ENCODE data around the gene FADS3. TPM values are rescaled to one million over a fixed set of nuclear protein-coding genes. Genes with fewer than 3 reads are reported as not detected.

FADS3 gene
- total and polyA plus RNA-seq, 9 of the 15 experiments (the other 6 are each of a cell fraction or from before 2014, with no cell fraction given): 0.97 to 148 (median 92.7) TPM

DNA sequence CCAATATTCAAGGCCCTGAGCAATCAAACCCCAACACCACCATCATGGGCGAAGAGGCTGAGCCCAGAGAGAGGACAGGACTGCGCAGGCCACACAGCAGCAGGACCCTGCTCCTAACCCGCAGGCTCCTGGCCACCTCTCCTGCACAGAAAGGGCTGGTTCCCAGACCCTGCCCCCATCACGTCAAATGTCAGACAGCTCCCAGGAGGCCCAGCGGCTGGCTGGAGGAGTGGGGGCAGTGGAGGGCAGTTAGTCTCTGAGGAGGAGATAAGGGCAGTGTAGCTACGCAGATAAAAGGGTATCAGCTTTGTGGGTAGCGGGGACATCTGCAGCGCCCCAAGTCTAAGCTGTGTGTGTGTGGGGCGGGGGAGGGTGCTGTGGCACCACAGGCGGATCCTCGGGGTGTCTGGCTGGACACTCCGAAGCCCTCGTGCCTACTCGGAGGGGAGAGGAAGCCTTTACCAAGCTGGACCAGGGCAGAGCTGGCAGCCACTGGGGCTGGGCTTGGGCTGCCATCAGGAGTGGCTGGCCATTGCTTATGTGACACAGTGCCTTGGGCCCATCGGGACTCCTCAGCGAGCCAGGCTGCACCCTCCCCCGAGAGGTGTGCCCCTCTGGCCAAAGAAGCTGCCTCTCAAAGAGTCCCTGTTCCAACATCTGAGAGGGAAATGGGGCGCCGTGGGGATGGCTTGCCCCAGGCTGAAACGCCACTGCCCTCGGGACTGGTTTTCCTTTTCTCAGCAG lies 21.5 kb downstream of the FADS3 start (continued):
- TF ChIP-seq, protein P1, sequence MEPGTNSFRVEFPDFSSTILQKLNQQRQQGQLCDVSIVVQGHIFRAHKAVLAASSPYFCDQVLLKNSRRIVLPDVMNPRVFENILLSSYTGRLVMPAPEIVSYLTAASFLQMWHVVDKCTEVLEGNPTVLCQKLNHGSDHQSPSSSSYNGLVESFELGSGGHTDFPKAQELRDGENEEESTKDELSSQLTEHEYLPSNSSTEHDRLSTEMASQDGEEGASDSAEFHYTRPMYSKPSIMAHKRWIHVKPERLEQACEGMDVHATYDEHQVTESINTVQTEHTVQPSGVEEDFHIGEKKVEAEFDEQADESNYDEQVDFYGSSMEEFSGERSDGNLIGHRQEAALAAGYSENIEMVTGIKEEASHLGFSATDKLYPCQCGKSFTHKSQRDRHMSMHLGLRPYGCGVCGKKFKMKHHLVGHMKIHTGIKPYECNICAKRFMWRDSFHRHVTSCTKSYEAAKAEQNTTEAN (CRISPR knock-in tag; IDR thresholded peaks at IDR 0.05): no peak
- TF ChIP-seq GATAD2B (IDR thresholded peaks at IDR 0.05; ENCODE audit: borderline replicate concordance): peak; percentile 79; the same call in 1 of the 2 replicates
- TF ChIP-seq, protein P2, sequence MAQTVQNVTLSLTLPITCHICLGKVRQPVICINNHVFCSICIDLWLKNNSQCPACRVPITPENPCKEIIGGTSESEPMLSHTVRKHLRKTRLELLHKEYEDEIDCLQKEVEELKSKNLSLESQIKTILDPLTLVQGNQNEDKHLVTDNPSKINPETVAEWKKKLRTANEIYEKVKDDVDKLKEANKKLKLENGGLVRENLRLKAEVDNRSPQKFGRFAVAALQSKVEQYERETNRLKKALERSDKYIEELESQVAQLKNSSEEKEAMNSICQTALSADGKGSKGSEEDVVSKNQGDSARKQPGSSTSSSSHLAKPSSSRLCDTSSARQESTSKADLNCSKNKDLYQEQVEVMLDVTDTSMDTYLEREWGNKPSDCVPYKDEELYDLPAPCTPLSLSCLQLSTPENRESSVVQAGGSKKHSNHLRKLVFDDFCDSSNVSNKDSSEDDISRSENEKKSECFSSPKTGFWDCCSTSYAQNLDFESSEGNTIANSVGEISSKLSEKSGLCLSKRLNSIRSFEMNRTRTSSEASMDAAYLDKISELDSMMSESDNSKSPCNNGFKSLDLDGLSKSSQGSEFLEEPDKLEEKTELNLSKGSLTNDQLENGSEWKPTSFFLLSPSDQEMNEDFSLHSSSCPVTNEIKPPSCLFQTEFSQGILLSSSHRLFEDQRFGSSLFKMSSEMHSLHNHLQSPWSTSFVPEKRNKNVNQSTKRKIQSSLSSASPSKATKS (CRISPR knock-in tag; IDR thresholded peaks at IDR 0.05): no peak
- TF ChIP-seq ZNF134 (CRISPR knock-in tag; conservative IDR thresholded peaks at IDR 0.05): peak; percentile 65; the same call in 1 of the 2 replicates
- peak; percentile 80 for TF ChIP-seq SMAD1 (IDR thresholded peaks at IDR 0.05; ENCODE audit: low read depth, low read length, partially characterized antibody)
- TF ChIP-seq MYBL2 (IDR thresholded peaks at IDR 0.05; ENCODE audit: low read depth): no peak
- no peak for TF ChIP-seq MYBL2 (CRISPR knock-in tag; IDR thresholded peaks at IDR 0.05; ENCODE audit: borderline replicate concordance)
- peak; percentile 70 for TF ChIP-seq POLR2G (IDR thresholded peaks at IDR 0.05; ENCODE audit: low read depth, low read length)
- TF ChIP-seq ARID1B (IDR thresholded peaks at IDR 0.05): peak; percentile 97
- TF ChIP-seq, protein P3, sequence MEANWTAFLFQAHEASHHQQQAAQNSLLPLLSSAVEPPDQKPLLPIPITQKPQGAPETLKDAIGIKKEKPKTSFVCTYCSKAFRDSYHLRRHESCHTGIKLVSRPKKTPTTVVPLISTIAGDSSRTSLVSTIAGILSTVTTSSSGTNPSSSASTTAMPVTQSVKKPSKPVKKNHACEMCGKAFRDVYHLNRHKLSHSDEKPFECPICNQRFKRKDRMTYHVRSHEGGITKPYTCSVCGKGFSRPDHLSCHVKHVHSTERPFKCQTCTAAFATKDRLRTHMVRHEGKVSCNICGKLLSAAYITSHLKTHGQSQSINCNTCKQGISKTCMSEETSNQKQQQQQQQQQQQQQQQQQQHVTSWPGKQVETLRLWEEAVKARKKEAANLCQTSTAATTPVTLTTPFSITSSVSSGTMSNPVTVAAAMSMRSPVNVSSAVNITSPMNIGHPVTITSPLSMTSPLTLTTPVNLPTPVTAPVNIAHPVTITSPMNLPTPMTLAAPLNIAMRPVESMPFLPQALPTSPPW (CRISPR knock-in tag; IDR thresholded peaks at IDR 0.05): peak; percentile 98
- TF ChIP-seq HDAC3 (IDR thresholded peaks at IDR 0.05; ENCODE audit: borderline replicate concordance, partially characterized antibody): peak; percentile 85
- TF ChIP-seq NFIX (CRISPR knock-in tag; IDR thresholded peaks at IDR 0.05; ENCODE audit: low read depth): no peak
- TF ChIP-seq PHB (CRISPR knock-in tag; IDR thresholded peaks at IDR 0.05): no peak
- no peak for TF ChIP-seq DIDO1 (tag; IDR thresholded peaks at IDR 0.05; ENCODE audit: low read depth)
- no peak for TF ChIP-seq ZNF133 (CRISPR knock-in tag; IDR thresholded peaks at IDR 0.05)
- TF ChIP-seq MECOM (CRISPR knock-in tag; IDR thresholded peaks at IDR 0.05): no peak
- TF ChIP-seq, protein P4, sequence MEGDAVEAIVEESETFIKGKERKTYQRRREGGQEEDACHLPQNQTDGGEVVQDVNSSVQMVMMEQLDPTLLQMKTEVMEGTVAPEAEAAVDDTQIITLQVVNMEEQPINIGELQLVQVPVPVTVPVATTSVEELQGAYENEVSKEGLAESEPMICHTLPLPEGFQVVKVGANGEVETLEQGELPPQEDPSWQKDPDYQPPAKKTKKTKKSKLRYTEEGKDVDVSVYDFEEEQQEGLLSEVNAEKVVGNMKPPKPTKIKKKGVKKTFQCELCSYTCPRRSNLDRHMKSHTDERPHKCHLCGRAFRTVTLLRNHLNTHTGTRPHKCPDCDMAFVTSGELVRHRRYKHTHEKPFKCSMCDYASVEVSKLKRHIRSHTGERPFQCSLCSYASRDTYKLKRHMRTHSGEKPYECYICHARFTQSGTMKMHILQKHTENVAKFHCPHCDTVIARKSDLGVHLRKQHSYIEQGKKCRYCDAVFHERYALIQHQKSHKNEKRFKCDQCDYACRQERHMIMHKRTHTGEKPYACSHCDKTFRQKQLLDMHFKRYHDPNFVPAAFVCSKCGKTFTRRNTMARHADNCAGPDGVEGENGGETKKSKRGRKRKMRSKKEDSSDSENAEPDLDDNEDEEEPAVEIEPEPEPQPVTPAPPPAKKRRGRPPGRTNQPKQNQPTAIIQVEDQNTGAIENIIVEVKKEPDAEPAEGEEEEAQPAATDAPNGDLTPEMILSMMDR (IDR thresholded peaks at IDR 0.05 in 2 of 3, conservative IDR thresholded peaks at IDR 0.05 in 1 of 3; ENCODE audit: insufficient read depth in 2 of 3, low read depth in 1 of 3, low read length in 3 of 3): no peak; a peak in 1 of 6 replicates
- TF ChIP-seq, protein P5, sequence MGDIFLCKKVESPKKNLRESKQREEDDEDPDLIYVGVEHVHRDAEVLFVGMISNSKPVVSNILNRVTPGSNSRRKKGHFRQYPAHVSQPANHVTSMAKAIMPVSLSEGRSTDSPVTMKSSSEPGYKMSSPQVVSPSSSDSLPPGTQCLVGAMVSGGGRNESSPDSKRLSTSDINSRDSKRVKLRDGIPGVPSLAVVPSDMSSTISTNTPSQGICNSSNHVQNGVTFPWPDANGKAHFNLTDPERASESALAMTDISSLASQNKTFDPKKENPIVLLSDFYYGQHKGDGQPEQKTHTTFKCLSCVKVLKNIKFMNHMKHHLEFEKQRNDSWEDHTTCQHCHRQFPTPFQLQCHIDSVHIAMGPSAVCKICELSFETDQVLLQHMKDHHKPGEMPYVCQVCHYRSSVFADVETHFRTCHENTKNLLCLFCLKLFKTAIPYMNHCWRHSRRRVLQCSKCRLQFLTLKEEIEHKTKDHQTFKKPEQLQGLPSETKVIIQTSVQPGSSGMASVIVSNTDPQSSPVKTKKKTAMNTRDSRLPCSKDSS (IDR thresholded peaks at IDR 0.05; ENCODE audit: low read depth, partially characterized antibody): no peak
- no peak for TF ChIP-seq ZC3H11A (IDR thresholded peaks at IDR 0.05; ENCODE audit: low read depth, low read length)

Data from K562 (cell line).